ENCODE data around the gene TMEM233.

DNA sequence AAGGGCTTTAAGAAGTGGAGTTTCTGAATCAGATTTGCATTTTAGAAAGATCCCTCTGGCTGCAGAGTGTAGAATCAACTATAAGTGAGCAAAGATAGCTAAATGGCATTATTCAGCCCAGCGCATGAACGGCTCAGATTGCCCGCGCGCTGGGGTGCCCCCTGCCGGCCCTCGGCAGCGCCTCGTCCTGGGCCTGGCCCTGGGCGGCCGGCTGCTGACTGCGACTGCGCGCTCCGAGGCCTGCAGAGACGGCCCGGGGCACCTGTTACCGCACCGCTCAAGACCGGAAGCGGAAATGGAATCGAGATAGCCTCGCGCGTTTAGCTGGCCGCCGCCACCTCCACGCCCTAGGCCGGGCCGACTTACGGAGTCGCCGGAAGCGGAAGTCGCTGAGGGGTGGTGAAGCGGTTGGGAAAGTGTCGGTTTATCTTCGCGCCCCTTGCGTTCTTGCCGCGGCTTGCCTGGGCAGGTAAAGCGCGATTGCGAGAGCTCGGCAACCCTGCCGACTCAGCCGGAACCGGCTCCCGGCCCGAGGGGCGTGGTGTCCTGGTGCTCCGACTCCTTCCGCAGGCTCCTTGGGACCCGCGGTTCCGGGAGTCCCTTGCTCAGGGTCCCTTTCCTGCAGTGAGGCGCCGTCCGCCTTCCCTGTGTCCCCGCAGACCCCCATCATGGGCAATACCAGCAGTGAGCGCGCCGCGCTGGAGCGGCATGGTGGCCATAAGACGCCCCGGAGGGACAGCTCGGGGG is 74.2 kb downstream of the TMEM233 start, which contains the start of gene PRKAB1:
- no peak for TF ChIP-seq GATA3 (IDR thresholded peaks at IDR 0.05; ENCODE audit: low read depth, low read length)
- TF ChIP-seq GATA2 (IDR thresholded peaks at IDR 0.05; ENCODE audit: low read depth, low read length): peak; percentile 15; the same call in 1 of the 2 replicates

All from SH-SY5Y (cell line).